IPS-18c (cell line): ENCODE measurements around the gene MANSC4.

Experiments used
- H3K4me3 ChIP-seq: 2 replicates; pipeline ENCODE4 v1.7.0; 2013; ENCODE audit warnings: low read depth, mild to moderate bottlenecking, low read length, moderate library complexity; ENCODE audit not compliant: insufficient read depth
- H3K9me3 ChIP-seq: one replicate; pipeline ENCODE4 v1.6.1; 2013; ENCODE audit warnings: mild to moderate bottlenecking, low read length, moderate library complexity; ENCODE audit not compliant: control insufficient read depth, insufficient read depth

Gene MANSC4

DNA sequence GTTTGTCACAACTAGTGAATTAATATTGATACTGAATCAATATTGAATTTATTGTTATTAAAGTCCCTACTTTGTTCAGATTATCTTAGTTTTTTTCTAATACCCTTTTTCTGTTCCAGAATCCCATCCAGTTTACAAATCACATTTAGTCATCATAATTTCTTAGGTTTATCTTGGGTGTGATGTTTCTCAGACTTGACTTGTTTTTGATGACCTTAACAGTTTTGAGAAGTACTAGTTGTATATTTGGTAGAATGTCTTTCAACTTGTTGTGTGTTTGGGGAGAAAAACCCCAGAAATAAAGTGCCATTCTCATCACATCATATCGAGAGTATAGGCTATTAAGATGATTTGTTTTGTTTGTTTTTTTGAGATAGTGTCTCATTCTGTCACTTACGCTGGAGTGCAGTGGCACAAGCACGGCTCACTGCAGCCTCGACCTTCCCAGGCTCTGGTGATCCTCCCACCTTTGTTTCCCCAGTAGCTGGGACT lies 49.9 kb downstream of the MANSC4 start:
- Histone ChIP-seq H3K4me3 (no peak overlapping the region), H3K9me3 (no peaks in the 10 kb centered on the region)

DNA sequence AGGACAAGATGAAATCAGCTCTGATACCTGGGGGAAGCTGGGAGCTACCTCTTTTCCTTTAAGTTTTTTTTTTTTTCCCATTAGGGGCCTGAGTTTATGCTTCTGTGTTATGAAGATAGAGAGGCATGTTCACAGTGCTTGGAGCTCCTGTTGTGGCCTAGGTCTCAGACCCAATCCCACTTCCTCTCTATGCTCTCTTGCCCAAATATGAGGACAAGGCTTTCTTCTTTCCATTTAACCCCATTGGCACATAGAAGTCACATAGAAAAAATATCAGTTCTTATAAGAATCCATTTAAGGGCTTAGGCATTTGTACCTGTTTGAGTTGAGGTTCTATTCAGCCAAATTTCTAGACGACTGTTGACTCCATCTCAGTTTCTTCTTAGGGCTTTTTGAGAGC lies 56.8 kb downstream of the MANSC4 start:
- Histone ChIP-seq H3K9me3 (no peaks in the 10 kb centered on the region), H3K4me3 (no peak overlapping the region)
